CD4-positive, alpha-beta T cell treated with Interleukin-4 for 4 hours (primary cell): ENCODE results near the gene ATXN3.
"Not testable (repeated sequence)": the region's sequence is repeated elsewhere in the genome, so short reads cannot be mapped to it uniquely, and the experiment has no call there.

Experiments
- DNase-seq: peaks from one replicate; pipeline ENCODE4 v3.0.0-alpha.2; 2020

The ATXN3 gene

DNA sequence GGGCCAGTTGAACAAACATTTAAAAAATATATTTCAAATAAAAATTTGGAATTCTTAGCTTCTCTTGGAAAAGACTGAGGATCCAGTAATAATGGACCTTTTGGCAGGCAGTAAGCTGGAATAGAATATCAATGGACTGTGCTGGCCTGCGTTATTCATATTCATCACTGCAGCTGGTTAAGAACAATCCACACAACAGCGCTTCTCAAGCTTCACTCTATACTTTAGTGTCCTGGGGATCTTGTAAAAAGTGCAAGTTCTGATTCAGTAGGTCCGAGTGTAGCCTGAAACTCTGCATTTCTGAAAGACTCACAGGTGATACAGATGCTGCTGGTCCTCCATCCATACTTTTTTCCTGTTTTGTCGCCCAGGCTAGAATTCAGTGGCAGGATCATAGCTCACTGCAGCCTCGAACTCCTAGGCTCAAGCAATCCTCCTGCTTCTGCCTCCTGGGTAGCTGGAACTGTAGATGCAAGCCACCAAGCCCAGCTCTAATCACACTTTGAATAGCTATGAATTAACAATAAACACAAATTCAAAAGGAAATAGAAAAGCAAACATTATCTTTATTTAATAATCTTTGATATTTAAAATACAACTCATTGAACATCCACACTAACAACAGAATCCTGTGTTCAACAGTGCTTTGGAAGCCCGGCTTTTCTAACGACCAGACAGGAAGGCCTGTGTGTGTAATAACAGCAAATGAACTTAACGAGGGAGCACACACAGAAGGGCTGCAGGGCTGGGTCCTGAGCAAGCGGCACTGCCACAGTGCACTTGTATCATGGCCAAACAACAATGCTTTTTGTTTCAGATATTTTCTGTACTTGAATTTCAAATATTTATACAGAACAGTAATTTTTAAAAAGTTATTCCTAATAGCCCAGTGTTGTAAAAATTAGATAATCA lies 48.1 kb downstream of the ATXN3 start:
- DNase-seq, result no peak

DNA sequence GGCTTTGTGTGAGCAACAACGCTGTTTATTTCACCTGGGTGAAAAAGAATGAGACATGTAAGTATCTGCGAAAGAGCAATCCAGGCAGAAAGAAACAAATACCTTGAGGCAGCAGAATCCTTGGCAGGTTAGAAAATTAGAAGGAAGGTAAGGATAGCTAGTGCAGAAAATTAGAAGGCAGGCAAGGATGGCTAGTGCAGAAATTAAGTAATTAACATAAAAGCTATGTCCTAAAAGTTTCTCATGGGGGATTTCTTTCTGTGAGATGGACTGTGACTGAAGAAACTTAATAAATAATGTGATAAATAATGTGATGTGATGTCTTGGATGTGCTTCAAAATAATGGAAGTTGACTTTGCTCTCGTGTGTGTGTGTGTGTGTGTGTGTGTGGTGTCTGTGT lies 56.6 kb downstream of the ATXN3 start:
- DNase-seq, result no peak

DNA sequence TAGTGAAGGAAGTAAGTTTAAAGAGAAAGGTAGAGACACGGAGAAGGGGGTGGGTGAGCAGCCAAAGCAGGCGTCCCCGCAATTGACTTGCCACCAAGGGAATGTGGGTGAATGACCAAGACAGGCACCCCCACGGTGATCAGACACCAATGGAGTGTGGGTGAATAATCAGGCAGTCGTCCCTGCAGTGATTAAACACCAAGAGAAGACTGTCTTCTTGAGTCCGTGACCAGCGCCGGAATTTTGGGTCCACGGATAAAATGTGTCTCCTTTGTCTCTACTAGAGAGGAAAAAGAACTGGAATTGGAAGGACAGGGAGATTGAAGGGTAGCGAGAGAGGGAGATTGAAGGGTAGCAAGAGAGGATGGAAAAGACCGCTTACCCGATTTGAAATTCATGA lies 57.2 kb downstream of the ATXN3 start:
- DNase-seq, result not testable (repeated sequence)

DNA sequence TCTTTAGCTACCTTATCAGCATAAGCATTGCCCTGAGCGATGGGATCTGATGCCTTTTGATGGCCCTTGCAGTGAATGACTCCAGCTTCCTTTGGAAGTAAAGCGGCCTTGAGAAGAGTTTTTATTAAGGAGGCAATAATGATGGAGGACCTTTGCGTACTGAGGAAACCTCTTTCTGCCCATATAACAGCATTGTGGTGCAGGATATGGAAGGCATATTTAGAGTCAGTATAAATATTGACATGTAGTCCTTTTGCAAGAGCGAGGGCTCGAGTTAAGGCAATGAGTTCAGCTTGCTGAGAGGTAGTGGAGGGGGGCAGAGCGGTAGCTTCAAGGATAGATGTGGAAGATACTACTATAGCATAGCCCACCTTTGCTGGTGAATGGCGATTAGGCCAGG lies 60.5 kb downstream of the ATXN3 start:
- DNase-seq, result not testable (repeated sequence)

DNA sequence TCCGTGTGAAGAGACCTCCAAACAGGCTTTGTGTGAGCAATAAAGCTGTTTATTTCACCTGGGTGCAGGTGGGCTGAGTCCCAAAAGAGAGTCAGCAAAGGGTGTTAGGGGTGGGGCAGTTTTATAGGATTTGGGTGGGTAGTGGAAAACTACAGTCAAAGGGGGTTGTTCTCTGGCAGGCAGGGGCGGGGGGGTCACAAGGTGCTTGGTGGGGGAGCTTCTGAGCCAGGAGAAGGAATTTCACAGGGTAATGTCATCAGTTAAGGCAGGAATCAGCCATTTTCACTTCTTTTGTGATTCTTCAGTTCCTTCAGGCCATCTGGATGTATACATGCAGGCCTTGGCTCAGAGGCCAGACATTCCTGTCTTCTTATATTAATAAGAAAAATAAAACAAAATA lies 64.6 kb downstream of the ATXN3 start:
- not testable (repeated sequence) for DNase-seq

DNA sequence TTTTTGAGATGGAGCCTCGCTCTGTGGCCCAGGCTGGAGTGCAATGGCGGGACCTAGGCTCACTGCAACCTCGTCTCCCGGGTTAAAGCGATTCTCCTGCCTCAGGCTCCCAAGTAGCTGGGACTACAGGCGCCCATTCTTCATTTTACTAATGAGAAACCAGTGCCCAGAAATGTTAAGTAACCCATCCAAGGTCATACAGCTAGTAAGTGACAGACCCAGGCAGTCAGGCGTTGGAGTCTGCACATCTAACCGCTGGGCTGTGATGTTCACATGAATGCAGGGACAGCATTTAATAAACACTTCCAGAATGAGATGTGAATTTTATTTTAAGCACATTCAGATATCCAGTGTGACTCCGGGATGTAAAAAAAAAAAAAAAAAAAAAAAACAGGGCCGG lies 65.2 kb downstream of the ATXN3 start:
- DNase-seq, result no peak

DNA sequence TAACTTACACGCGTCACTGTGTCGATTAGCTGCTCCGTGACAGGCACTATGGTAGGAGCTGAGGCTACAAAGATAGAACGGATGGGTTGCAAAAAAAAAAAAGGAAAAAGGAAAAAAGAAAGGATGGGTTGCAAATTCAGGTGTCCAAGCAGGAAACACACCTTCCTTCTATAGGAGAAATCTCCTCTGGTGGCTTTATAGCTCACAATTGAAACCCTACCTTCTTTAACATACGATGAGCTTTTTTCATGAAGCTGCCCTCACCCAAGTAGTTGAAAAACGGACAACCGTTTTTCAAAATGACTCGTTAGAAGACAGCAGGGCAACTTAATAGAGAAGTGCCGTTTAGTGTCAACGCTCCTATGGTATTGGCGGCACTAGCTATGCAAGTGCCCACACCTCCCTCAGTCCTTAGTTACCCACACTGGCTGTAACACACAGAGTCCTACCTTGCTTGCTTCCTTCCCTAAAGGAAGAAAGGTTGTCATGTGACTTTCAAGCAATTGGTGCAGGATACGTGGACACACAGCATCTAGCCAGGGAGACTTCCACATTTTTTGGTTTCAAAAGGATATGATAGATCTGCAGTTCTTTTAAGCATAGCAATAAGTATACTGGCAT lies 65.8 kb downstream of the ATXN3 start:
- DNase-seq, result peak; percentile 2

DNA sequence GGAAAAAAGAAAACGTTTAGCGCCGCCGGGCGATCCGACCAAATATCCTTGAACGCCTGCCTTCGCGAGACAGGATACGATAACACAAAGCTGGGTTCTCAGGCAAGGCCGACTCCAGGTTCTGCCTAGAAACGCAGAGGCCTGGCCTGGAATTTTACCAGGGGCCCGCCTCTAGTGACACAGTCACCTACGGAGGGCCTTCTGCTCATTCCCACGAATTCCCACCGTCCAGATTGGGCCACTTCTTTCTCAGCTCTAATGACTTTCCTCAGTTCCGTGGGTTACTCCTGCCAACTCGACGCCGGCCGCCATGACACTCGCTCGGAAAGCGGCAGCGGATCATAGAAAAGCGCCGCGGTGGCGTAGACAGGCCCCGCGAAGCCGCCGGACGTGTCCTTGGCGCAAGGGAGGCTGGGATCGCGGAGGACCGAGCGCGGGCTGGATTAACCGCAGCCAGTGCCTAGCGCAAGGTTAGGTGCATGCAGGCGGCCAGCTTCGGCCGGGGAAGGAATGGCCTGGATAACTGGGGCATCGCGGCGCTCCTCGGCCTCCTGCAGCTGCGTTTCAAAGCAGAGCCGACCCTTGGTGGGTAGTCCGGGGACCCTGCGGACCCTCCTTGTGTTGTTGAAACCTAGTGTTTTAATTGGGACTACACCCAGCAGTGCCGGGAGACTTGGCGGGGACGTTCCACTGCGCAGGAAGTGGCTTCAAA lies 66.5 kb downstream of the ATXN3 start, which contains the start of gene TRIP11:
Gene TRIP11 (minus strand): TSS at position 341 of the 712 bp plus-strand sequence. CDS start 374 bp downstream, outside the sequence.
- DNase-seq, result peak; percentile 95

DNA sequence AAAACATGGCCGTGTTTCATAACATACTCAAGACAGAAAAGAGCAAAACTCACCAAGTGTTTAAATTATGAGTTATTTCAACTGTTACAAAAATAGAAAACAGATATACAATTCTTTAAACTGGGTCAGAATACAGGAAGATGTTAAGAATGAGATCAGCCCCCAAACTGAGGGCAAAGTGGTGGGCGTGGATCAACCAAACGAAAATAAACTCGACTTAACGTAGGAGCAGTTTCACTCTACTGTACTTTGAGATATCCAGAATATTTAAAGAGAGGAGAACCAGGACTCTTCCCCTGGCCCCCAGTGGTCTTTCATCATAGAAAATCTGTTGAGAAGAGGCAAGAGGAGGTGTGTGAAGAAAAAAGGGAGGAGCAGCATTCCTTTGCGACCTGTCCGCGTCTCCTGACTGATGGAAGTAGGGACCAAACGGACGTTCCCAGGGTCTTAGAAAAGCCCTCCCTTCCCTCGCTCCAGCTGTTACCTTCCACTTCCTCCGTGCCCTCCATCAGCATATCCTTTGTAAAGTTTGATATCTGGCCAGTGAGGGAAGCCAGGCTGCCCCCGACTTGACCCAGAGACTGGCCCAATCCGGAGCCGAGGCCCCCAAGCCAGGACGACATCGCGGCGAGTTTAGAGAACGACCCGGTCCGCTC lies 67.2 kb downstream of the ATXN3 start:
- no peak for DNase-seq

DNA sequence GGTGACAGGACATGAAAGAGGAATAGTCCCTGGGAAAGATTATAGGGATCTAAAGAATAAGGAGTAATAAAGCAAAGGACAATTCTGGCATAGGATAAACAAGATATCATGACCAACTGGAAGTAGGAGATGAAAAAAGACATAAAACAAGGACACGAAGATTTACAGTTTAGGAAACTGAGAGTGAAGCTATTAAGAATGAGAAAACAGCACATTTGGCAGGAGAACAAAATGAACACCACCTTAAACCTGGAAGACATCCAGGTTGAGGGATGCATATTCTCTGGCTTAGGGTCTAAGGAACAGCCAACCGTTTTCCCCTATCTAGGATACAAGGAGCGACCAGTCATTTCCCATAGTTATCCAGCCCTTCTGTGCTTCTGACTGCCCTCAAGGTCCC lies 68.4 kb downstream of the ATXN3 start:
- DNase-seq, result no peak

DNA sequence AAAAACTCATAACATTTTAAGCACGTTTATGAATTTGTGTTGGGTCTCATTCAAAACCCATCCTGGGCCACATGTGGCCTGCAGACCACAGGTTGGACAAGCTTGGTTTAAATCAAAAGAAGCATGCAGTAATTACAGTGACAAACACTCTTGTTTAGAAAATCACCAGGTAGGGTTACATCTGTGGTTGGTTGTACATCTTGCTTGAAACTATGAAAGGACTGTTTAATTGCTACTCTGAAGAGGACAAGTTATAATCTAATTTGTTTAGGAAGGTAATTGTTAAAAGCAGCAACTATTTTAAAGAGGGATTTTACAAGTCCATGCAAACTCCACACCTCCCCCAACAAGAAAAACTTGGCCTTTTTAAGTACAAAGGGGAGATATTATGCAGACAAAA lies 70.5 kb downstream of the ATXN3 start:
- DNase-seq, result no peak

DNA sequence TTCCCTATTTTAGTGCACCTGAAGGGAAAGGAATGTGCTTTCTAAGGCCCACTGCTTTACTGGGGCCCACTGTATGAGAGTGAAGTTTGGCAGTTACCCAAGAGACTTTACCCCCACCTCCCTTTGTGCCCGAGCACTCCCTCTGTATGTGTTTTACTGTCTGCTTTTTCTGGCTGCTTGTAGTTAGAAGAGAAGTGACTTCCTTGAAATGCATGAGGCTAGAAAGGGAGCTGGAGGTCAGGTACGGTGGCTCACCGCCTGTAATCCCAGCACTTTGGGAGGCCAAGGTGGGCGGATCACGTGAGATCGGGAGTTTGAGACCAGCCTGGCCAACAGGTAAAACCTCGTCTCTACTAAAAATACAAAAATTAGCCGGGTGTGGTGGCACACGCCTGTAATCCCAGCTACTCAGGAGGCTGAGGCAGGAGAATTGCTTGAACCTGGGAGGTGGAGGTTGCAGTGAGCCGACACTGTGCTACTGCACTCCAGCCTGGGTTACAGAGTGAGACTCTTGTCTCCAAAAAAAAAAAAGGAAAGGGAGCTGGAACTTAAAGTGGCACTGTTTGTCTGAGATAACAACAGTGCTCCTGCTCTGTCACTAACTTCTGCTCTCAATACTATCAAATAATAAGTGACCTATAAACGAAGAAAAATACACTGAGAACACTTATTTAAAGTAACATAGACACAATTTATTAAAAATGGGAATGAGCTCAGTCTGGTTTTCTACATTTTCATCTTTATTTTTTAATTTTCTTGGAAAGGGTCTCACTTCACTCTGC lies 72.3 kb downstream of the ATXN3 start:
- no peak for DNase-seq

DNA sequence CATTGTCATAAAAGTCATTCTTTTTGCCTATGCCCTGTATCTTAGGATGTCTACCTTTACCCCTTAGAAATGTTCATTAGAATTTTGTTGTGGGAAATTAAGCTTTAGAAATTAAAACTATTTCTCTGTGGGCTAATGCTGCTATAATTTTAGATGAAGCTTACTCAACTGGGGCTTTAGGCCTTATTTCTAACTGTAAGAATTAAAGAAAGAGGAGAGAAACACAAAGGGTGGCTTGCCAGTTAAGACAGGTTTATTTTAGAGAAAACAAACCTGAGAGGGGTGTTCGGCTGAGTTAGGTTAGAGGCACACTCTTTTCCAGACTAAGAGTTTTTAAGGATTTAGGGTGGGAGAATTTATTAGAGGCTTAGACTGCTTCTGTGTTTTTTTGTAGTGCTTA lies 72.9 kb downstream of the ATXN3 start:
- DNase-seq, result no peak

DNA sequence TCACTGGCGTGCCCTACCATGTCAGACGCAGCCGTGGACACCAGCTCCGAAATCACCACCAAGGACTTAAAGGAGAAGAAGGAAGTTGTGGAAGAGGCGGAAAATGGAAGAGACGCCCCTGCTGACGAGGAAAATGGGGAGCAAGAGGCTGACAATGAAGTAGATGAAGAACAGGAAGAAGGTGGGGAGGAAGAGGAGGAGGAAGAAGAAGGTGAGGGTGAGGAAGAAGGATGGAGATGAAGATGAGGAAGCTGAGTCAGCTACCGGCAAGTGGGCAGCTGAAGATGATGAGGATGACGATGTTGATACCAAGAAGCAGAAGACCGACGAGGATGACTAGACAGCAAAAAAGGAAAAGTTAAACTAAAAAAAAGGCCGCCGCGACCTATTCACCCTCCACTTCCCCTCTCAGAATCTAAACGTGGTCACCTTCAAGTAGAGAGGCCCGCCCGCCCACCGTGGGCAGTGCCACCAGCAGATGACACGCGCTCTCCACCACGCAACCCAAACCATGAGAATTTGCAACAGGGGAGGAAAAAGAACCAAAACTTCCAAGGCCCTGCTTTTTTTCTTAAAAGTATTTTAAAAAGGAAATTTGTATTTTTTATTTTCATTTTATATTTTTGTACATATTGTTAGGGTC lies 79.7 kb downstream of the ATXN3 start:
- DNase-seq, result no peak

DNA sequence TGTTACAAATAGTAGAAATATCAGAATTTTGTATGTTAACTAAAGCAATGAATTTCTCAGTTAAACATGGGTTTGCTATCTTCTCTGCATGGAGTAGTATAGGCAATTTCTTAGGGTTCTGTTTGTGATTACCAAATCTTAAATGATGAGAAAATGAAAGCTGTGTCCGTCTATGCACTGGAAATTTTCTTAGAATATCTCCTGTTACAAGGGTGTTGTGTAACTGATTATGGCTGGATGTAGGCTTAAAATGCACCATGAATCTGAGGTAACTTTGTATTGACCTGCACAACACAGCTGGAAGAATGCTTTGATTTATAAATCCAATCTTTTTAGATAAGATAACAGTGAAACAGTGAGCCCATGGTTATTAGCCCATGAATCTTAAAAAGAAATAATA lies 84.3 kb downstream of the ATXN3 start:
- no peak for DNase-seq

DNA sequence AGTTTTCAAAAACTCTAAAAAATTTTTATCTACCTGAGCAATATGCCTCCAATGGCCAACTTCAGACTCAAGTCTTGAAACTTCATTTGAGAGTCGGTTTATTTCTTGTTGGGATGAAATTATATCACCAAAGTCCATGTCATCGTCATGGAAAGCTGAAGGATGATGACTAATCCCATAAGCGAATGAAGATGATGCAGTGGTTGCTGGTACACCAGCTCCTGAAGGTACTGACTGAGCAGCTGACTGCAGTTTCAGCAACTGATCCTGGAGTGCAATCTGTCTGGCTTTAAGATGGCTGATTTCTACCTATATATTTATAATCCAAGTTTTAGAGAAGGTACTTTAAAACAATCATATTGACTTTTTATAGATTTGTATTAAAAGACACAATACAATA lies 84.9 kb downstream of the ATXN3 start:
- DNase-seq, result no peak

DNA sequence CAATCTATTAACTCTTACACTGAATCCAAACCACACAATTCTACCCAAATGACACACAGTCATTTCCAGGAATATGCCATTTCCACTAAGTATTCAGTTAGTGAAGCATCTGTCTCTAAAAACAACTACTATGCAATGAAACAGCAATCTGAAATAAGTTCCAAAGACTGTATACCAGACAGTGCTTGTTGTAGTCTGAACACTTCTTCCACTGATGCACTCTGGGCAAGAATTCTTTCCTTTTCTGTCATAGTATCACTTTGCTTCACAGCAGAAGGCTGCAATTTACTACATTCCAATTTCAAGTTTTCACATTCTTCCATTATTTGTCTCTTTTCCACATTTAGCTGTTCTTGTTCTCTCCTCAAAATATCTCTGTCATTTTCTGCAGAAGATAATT lies 92.3 kb downstream of the ATXN3 start:
- no peak for DNase-seq

DNA sequence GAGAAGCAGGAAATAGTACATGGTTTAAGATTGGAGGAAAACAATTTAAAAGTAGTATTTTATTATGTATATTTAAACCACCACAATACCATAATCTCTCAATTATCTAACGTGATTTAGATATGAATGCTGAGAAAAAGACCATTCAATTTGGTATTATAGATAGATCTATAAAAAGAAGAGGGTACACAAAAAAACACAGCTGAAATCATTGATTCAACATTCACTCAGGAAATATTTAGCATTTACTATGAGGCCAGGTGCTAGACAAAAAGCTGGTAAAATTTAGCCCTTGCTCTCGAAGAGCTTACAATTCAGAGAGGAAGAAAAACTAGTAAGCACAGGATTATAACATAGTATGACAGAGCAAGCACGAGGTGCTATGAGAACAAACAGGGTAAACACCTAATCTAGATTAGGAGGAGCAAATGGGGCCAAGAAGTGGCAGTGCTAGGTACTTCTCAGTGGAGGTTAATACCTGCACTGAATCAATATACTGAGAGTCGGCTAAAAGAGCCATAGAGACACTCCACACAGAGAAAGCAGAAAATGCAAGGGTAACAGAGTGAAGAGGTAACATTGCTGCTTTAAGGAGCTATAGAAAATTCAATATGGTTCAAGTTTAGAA lies 94.1 kb downstream of the ATXN3 start:
- DNase-seq, result no peak

DNA sequence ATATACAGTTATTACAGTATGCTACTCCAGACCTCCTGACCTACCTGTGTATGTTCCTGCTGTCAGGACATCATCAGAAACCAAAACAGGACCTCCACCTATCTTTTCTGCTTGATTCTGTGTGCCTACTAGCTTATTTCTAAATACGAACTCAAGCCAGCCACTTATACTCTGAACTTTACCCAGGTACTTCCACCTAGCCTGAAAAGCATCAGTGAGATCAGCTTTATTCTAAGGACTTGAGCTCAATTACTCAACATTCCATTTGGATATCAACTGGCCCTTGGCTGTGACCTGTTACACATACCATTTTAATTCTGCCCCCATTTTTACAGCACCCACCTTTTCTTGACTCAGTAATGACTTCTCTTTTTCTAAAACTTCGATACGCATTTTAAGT lies 95.7 kb downstream of the ATXN3 start:
- no peak for DNase-seq

DNA sequence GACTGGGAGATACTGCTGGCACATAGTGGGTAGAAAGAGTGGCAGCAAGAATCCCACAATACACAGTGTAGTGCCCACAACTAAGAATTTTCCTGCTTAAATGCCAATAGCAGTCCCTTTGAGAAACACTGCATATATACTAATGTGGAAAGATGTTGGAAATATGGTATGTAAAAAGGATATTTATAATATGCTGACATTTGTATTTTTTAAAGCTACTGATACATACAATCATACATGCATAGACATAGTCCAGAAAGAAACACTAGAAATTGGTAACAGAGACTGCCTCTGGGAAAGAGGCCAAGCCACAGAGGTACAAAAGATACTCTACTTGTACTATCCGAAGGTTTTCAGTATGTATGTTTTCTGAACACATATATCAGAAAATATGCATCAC lies 96.8 kb downstream of the ATXN3 start:
- DNase-seq, result no peak
